ENCODE data around the gene CHST6. TPM values are rescaled to one million over a fixed set of nuclear protein-coding genes. Genes with fewer than 3 reads are reported as not detected.
"Not testable (repeated sequence)": the region's sequence is repeated elsewhere in the genome, so short reads cannot be mapped to it uniquely, and the experiment has no call there.

The CHST6 gene
- total and polyA plus RNA-seq, 2 donors (not counting 1 experiment from before 2014, with no cell fraction given): 0.17 TPM; not detected in 1

- CTCF ChIA-PET: interaction anchor here (0.7 kb wide), 1 partner anchor 312 kb away, joined by 4 read pairs; no protein-coding TSS in a partner anchor
- DNase-seq (no peak), ATAC-seq (ENCODE audit: low read depth) (no peak)
- Histone ChIP-seq H3K9me3 (ENCODE audit: control extremely low read depth in 1 of 3, control insufficient read depth in 2 of 3, insufficient read depth in 1 of 3, low read length in 2 of 3) (no peaks in the 10 kb centered on the region), H3K79me2 (ENCODE audit: control insufficient read depth, insufficient read depth, low read length) (no peaks in the 10 kb centered on the region), H3K4me2 (replicated peaks; ENCODE audit: low read depth, low read length, poor library complexity, severe bottlenecking) (no peak overlapping the region), H4K20me1 (ENCODE audit: control insufficient read depth, insufficient read depth, low read length, poor library complexity, severe bottlenecking) (no peaks in the 10 kb centered on the region), H2AFZ (ENCODE audit: insufficient read depth, low read depth, low read length, poor library complexity, severe bottlenecking) (no peak overlapping the region), H3K27me3 (replicated peaks in 1 of 4; ENCODE audit: control extremely low read depth in 1 of 4, control insufficient read depth in 3 of 4, insufficient read depth in 4 of 4, low read length in 3 of 4) (no peaks in the 10 kb centered on the region), H3K27ac (ENCODE audit: low read length in 2 of 2) (no peak overlapping the region), H3K36me3 (replicated peaks in 1 of 2; ENCODE audit: control extremely low read depth in 1 of 2, control insufficient read depth in 1 of 2, extremely low read depth in 1 of 2, insufficient read depth in 2 of 2, low read length in 1 of 2) (no peaks in the 10 kb centered on the region), H3K4me1 (ENCODE audit: control insufficient read depth in 2 of 2, insufficient read depth in 2 of 2, low read length in 2 of 2) (no peaks in the 10 kb centered on the region), H3K4me3 (ENCODE audit: control extremely low read depth in 1 of 5, extremely low read depth in 1 of 5, insufficient read depth in 1 of 5, low read depth in 2 of 5, low read length in 4 of 5) (no peak overlapping the region), H3K9ac (ENCODE audit: low read length) (no peak overlapping the region)
- POLR2A ChIA-PET: no interaction called here
- Mint-ChIP-seq H3K4me3 (no peak overlapping the region), H3K27ac (no peak overlapping the region), H3K4me1 (no peaks in the 10 kb centered on the region), H3K9me3 (ENCODE audit: insufficient read depth) (no peaks in the 10 kb centered on the region), H3K27me3 (no peaks in the 10 kb centered on the region)
- intact Hi-C loops (cut with micrococcal nuclease): no loop called here
- 100% methylated on average over 2 of the region's 5 CpGs for WGBS (ENCODE audit: insufficient coverage)
- TF ChIP-seq EZH2 (IDR thresholded peaks at IDR 0.05; ENCODE audit: borderline replicate concordance, insufficient read depth, low read depth, low read length, poor library complexity, severe bottlenecking): no peak
- TF ChIP-seq, protein P1, sequence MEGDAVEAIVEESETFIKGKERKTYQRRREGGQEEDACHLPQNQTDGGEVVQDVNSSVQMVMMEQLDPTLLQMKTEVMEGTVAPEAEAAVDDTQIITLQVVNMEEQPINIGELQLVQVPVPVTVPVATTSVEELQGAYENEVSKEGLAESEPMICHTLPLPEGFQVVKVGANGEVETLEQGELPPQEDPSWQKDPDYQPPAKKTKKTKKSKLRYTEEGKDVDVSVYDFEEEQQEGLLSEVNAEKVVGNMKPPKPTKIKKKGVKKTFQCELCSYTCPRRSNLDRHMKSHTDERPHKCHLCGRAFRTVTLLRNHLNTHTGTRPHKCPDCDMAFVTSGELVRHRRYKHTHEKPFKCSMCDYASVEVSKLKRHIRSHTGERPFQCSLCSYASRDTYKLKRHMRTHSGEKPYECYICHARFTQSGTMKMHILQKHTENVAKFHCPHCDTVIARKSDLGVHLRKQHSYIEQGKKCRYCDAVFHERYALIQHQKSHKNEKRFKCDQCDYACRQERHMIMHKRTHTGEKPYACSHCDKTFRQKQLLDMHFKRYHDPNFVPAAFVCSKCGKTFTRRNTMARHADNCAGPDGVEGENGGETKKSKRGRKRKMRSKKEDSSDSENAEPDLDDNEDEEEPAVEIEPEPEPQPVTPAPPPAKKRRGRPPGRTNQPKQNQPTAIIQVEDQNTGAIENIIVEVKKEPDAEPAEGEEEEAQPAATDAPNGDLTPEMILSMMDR (IDR thresholded peaks at IDR 0.05): no peak
Observed at GRCh38 chr16:75541236-75541635, 46.0 kb upstream of the CHST6 start.

- H3K36me3 ChIP-seq (replicated peaks in 1 of 2; ENCODE audit: control extremely low read depth in 1 of 2, control insufficient read depth in 1 of 2, extremely low read depth in 1 of 2, insufficient read depth in 2 of 2, low read length in 1 of 2); H3K27ac Mint-ChIP-seq; H3K27me3 Mint-ChIP-seq; H4K20me1 ChIP-seq (ENCODE audit: control insufficient read depth, insufficient read depth, low read length, poor library complexity, severe bottlenecking); H3K79me2 ChIP-seq (ENCODE audit: control insufficient read depth, insufficient read depth, low read length); H3K9ac ChIP-seq (ENCODE audit: low read length); H3K4me1 Mint-ChIP-seq; ATAC-seq (ENCODE audit: low read depth); H3K27me3 ChIP-seq (replicated peaks in 1 of 4; ENCODE audit: control extremely low read depth in 1 of 4, control insufficient read depth in 3 of 4, insufficient read depth in 4 of 4, low read length in 3 of 4); H3K4me3 Mint-ChIP-seq; intact Hi-C loops (cut with micrococcal nuclease); H3K9me3 ChIP-seq (ENCODE audit: control extremely low read depth in 1 of 3, control insufficient read depth in 2 of 3, insufficient read depth in 1 of 3, low read length in 2 of 3); H3K4me2 ChIP-seq (replicated peaks; ENCODE audit: low read depth, low read length, poor library complexity, severe bottlenecking); H3K27ac ChIP-seq (ENCODE audit: low read length in 2 of 2); H3K9me3 Mint-ChIP-seq (ENCODE audit: insufficient read depth); H3K4me1 ChIP-seq (ENCODE audit: control insufficient read depth in 2 of 2, insufficient read depth in 2 of 2, low read length in 2 of 2); CTCF ChIA-PET; DNase-seq; POLR2A ChIA-PET; H3K4me3 ChIP-seq (ENCODE audit: control extremely low read depth in 1 of 5, extremely low read depth in 1 of 5, insufficient read depth in 1 of 5, low read depth in 2 of 5, low read length in 4 of 5); H2AFZ ChIP-seq (ENCODE audit: insufficient read depth, low read depth, low read length, poor library complexity, severe bottlenecking): not testable (repeated sequence)
- WGBS (ENCODE audit: insufficient coverage): no CpG with 5 or more reads among the region's 10 CpGs
Observed at GRCh38 chr16:75538882-75539565, 43.8 kb upstream of the CHST6 start.

Measured in B cell (primary cell).